Measurements from ENCODE around the gene CACNG5. TPM values are rescaled to one million over a fixed set of nuclear protein-coding genes. Genes with fewer than 3 reads are reported as not detected.

CACNG5 gene
- polyA plus RNA-seq, 1 experiment: not detected

GRCh38 chr17:66843627-66844026 is 8.7 kb downstream of the CACNG5 start:
- POLR2A ChIA-PET: no interaction called here

DNA sequence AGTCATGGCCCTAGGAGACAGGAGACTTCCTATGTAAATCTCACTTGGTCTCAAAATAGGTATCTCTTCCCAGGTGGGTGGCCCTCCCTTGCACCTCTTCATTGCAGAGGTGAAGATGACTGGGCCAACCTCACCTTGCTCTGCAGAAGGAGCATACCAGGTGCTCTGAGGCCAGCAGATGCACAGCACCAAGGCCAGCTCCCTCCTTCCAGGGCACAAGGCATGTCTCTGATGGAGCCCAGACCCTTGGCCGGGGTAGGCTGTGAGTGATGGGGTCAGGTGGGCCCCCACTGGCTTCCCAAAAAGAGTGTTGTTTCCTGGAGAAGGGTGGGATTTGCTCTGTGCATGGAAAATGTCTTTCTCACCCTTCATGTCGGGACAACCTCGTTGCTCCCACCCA is 12.8 kb downstream of the CACNG5 start:
- Histone ChIP-seq H3K4me3 (ENCODE audit: low read depth, low read length) (no peak overlapping the region), H3K27me3 (ENCODE audit: control insufficient read depth, insufficient read depth, low read length) (peaks cover 6% of the 10 kb centered on the region), H3K27ac (ENCODE audit: low read depth, low read length) (no peak overlapping the region), H3K9me3 (ENCODE audit: control insufficient read depth, insufficient read depth, low read length) (no peaks in the 10 kb centered on the region)
- ChIA-PET POLR2A (no interaction called here), CTCF (no interaction called here)
- TF ChIP-seq, protein P1, sequence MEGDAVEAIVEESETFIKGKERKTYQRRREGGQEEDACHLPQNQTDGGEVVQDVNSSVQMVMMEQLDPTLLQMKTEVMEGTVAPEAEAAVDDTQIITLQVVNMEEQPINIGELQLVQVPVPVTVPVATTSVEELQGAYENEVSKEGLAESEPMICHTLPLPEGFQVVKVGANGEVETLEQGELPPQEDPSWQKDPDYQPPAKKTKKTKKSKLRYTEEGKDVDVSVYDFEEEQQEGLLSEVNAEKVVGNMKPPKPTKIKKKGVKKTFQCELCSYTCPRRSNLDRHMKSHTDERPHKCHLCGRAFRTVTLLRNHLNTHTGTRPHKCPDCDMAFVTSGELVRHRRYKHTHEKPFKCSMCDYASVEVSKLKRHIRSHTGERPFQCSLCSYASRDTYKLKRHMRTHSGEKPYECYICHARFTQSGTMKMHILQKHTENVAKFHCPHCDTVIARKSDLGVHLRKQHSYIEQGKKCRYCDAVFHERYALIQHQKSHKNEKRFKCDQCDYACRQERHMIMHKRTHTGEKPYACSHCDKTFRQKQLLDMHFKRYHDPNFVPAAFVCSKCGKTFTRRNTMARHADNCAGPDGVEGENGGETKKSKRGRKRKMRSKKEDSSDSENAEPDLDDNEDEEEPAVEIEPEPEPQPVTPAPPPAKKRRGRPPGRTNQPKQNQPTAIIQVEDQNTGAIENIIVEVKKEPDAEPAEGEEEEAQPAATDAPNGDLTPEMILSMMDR (IDR thresholded peaks at IDR 0.05; ENCODE audit: low read depth, low read length): no peak
- no peak for DNase-seq (ENCODE audit: low read depth, low spot score)

More at GRCh38 chr17:66843627-66844026, 8.7 kb downstream of the CACNG5 start:
- Histone ChIP-seq H3K27ac (ENCODE audit: low read depth, low read length) (no peak overlapping the region), H3K4me3 (ENCODE audit: low read depth, low read length) (no peak overlapping the region), H3K9me3 (ENCODE audit: control insufficient read depth, insufficient read depth, low read length) (no peaks in the 10 kb centered on the region), H3K27me3 (ENCODE audit: control insufficient read depth, insufficient read depth, low read length) (peaks cover 13% of the 10 kb centered on the region)
- no peak for DNase-seq (ENCODE audit: low read depth, low spot score)
- TF ChIP-seq, protein P1 (IDR thresholded peaks at IDR 0.05; ENCODE audit: low read depth, low read length): no peak
- CTCF ChIA-PET: no interaction called here

GRCh38 chr17:66848496-66848895 is 13.6 kb downstream of the CACNG5 start:
- ChIA-PET POLR2A (no interaction called here), CTCF (no interaction called here)
- Histone ChIP-seq H3K27ac (ENCODE audit: low read depth, low read length) (no peak overlapping the region), H3K4me3 (ENCODE audit: low read depth, low read length) (no peak overlapping the region), H3K9me3 (ENCODE audit: control insufficient read depth, insufficient read depth, low read length) (no peaks in the 10 kb centered on the region), H3K27me3 (ENCODE audit: control insufficient read depth, insufficient read depth, low read length) (peaks cover 6% of the 10 kb centered on the region)
- TF ChIP-seq, protein P1 (IDR thresholded peaks at IDR 0.05; ENCODE audit: low read depth, low read length): no peak
- DNase-seq (ENCODE audit: low read depth, low spot score): no peak

GRCh38 chr17:66849032-66849655 is 14.2 kb downstream of the CACNG5 start:
- no peak overlapping the region for H3K27ac ChIP-seq (ENCODE audit: low read depth, low read length)
- H3K27me3 ChIP-seq (ENCODE audit: control insufficient read depth, insufficient read depth, low read length): peaks cover 6% of the 10 kb centered on the region
- TF ChIP-seq, protein P1 (IDR thresholded peaks at IDR 0.05; ENCODE audit: low read depth, low read length): no peak
- ChIA-PET CTCF (no interaction called here), POLR2A (no interaction called here)
- H3K4me3 ChIP-seq (ENCODE audit: low read depth, low read length): no peak overlapping the region
- H3K9me3 ChIP-seq (ENCODE audit: control insufficient read depth, insufficient read depth, low read length): no peaks in the 10 kb centered on the region
- no peak for DNase-seq (ENCODE audit: low read depth, low spot score)

GRCh38 chr17:66849851-66850580 is 15.1 kb downstream of the CACNG5 start:
- Histone ChIP-seq H3K27ac (ENCODE audit: low read depth, low read length) (no peak overlapping the region), H3K4me3 (ENCODE audit: low read depth, low read length) (no peak overlapping the region), H3K27me3 (ENCODE audit: control insufficient read depth, insufficient read depth, low read length) (peaks cover 6% of the 10 kb centered on the region), H3K9me3 (ENCODE audit: control insufficient read depth, insufficient read depth, low read length) (no peaks in the 10 kb centered on the region)
- ChIA-PET CTCF (no interaction called here), POLR2A (no interaction called here)
- TF ChIP-seq, protein P1 (IDR thresholded peaks at IDR 0.05; ENCODE audit: low read depth, low read length): no peak
- no peak for DNase-seq (ENCODE audit: low read depth, low spot score)
